IMR-90 (cell line): ENCODE data around the gene PRR27. TPM values are rescaled to one million over a fixed set of nuclear protein-coding genes. Genes with fewer than 3 reads are reported as not detected.

Experiments used
- ATAC-seq: fragments of 200-7000 bp; cut with Tn5 transposase; 2 replicates; pipeline ENCODE4 v1.9.1; 2020; ENCODE audit warnings: low read depth, mild to moderate bottlenecking, moderate library complexity
- BruUV-seq: library from RNA; stranded (reverse); fragments of 400-500 nt; replicated peaks from 2 replicates; lab custom pipeline; 2021; lab: Mats Ljungman, UMichigan
- CTCF ChIA-PET: fragments of 300-600 bp; formaldehyde crosslinking; extraction: SDS; loops from one replicate; lab custom pipeline; 2021; ENCODE audit warnings: antibody characterized with exemption; lab: Yijun Ruan, JAX
- POLR2A ChIA-PET: fragments of 300-600 bp; sonication (Branson Sonifier 250); formaldehyde crosslinking; loops from one replicate; lab custom pipeline; 2022; ENCODE audit warnings: antibody characterized with exemption; ENCODE audit not compliant: unreplicated experiment; lab: Charles Lee
- DNase-seq: peaks from one replicate; pipeline ENCODE4 v3.0.0; 2013
- H2AFZ ChIP-seq: replicated peaks from 2 replicates; pipeline ENCODE3; 2013; ENCODE audit warnings: low read length, mild to moderate bottlenecking; ENCODE audit not compliant: poor library complexity
- H2AK5ac ChIP-seq: 2 replicates; pipeline ENCODE4 v1.6.1; 2013; ENCODE audit warnings: low read depth, low read length, inconsistent platforms
- H2AK9ac ChIP-seq: replicated peaks from 2 replicates; pipeline ENCODE3; 2013; ENCODE audit warnings: mild to moderate bottlenecking, low read depth, low read length, moderate library complexity; ENCODE audit not compliant: poor library complexity
- H2BK120ac ChIP-seq: 2 replicates; pipeline ENCODE4 v1.6.1; 2013; ENCODE audit warnings: low read depth, low read length, inconsistent platforms
- H2BK15ac ChIP-seq: 3 replicates; pipeline ENCODE4 v1.6.1; 2013; ENCODE audit warnings: low read depth, low read length, inconsistent platforms
- H2BK20ac ChIP-seq: 2 replicates; pipeline ENCODE4 v1.6.1; 2013; ENCODE audit warnings: low read depth, mild to moderate bottlenecking, inconsistent platforms, low read length, moderate library complexity
- H2BK5ac ChIP-seq: 2 replicates; pipeline ENCODE4 v1.6.1; 2013; ENCODE audit warnings: mild to moderate bottlenecking, low read depth, low read length, inconsistent platforms; ENCODE audit not compliant: poor library complexity, severe bottlenecking
- H3K14ac ChIP-seq: replicated peaks from 2 replicates; pipeline ENCODE4 v1.6.1; 2013; ENCODE audit warnings: low read depth, low read length, inconsistent platforms
- H3K18ac ChIP-seq: 2 replicates; pipeline ENCODE4 v1.6.1; 2013; ENCODE audit warnings: low read depth, low read length, control low read depth
- H3K23ac ChIP-seq: 2 replicates; pipeline ENCODE4 v1.6.1; 2013; ENCODE audit warnings: low read depth, low read length, inconsistent platforms
- H3K27ac ChIP-seq: 2 replicates; pipeline ENCODE4 v1.5.1; 2013; ENCODE audit warnings: mild to moderate bottlenecking, control low read depth, low read length; ENCODE audit not compliant: insufficient read depth
- H3K27me3 ChIP-seq: 2 replicates; pipeline ENCODE4 v1.6.1; 2013; ENCODE audit warnings: low read length; ENCODE audit not compliant: control insufficient read depth, insufficient read depth
- H3K36me3 ChIP-seq: 2 replicates; pipeline ENCODE4 v1.6.1; 2013; ENCODE audit warnings: low read length, mixed read lengths; ENCODE audit not compliant: control insufficient read depth, insufficient read depth
- H3K4ac ChIP-seq: 2 replicates; pipeline ENCODE4 v1.6.1; 2013; ENCODE audit warnings: low read depth, low read length, inconsistent platforms
- H3K4me1 ChIP-seq: 2 replicates; pipeline ENCODE4 v1.6.1; 2013; ENCODE audit warnings: low read length, mixed read lengths; ENCODE audit not compliant: control insufficient read depth, insufficient read depth
- H3K4me2 ChIP-seq: 2 replicates; pipeline ENCODE4 v1.6.1; 2013; ENCODE audit warnings: low read depth, mild to moderate bottlenecking, control low read depth, low read length, moderate library complexity
- H3K4me3 ChIP-seq: 2 replicates; pipeline ENCODE4 v1.5.1; 2013; ENCODE audit warnings: low read depth, mild to moderate bottlenecking, control low read depth, low read length, moderate library complexity; ENCODE audit not compliant: insufficient read depth
- H3K56ac ChIP-seq: 2 replicates; pipeline ENCODE4 v1.6.1; 2013; ENCODE audit warnings: low read length, inconsistent platforms; ENCODE audit not compliant: insufficient read depth; ENCODE audit errors: extremely low read depth
- H3K79me1 ChIP-seq, 2 experiments: 2 replicates each; pipeline ENCODE4 v1.6.1; 2013; ENCODE audit warnings: low read length in 2 of 2, inconsistent platforms in 1 of 2, low read depth in 1 of 2
- H3K9ac ChIP-seq: 2 replicates; pipeline ENCODE4 v1.6.1; 2013; ENCODE audit warnings: low read depth, low read length, control low read depth
- H3K9me1 ChIP-seq: 2 replicates; pipeline ENCODE4 v1.6.1; 2013; ENCODE audit warnings: low read length, inconsistent platforms; ENCODE audit not compliant: insufficient read depth
- H3K9me3 ChIP-seq: 2 replicates; pipeline ENCODE4 v1.6.1; 2013; ENCODE audit warnings: low read length; ENCODE audit not compliant: control insufficient read depth, insufficient read depth
- H4K20me1 ChIP-seq: 2 replicates; pipeline ENCODE4 v1.6.1; 2013; ENCODE audit warnings: low read length, inconsistent platforms; ENCODE audit not compliant: insufficient read depth
- H4K5ac ChIP-seq: 2 replicates; pipeline ENCODE4 v1.6.1; 2013; ENCODE audit warnings: mild to moderate bottlenecking, low read depth, low read length, control low read depth
- H4K8ac ChIP-seq, 2 experiments: 2 replicates each; pipeline ENCODE4 v1.6.1; 2013; ENCODE audit warnings: low read depth in 2 of 2, low read length in 2 of 2, control low read depth in 1 of 2, inconsistent platforms in 1 of 2
- H4K91ac ChIP-seq: 2 replicates; pipeline ENCODE4 v1.6.1; 2013; ENCODE audit warnings: low read depth, low read length, inconsistent platforms; ENCODE audit not compliant: insufficient read depth
- BHLHE40 ChIP-seq: fragments of 150-350 bp; IDR thresholded peaks from 2 replicates; pipeline ENCODE4 v1.6.1; 2016; ENCODE audit warnings: mild to moderate bottlenecking, low read depth, low read length
- CEBPB ChIP-seq: IDR thresholded peaks from 2 replicates; pipeline ENCODE4 v1.6.1; 2012; ENCODE audit warnings: low read depth, low read length, improper control_type of control experiment
- CHD1 ChIP-seq: IDR thresholded peaks from 2 replicates; pipeline ENCODE4 v1.6.1; 2012; ENCODE audit warnings: low read depth, low read length, improper control_type of control experiment
- FOS ChIP-seq: fragments of 150-350 bp; IDR thresholded peaks from 2 replicates; pipeline ENCODE4 v1.6.1; 2016; ENCODE audit warnings: low read depth, low read length
- MAFK ChIP-seq: IDR thresholded peaks from 2 replicates; pipeline ENCODE4 v1.6.1; 2012; ENCODE audit warnings: low read depth, low read length, improper control_type of control experiment
- MAZ ChIP-seq: IDR thresholded peaks from 2 replicates; pipeline ENCODE4 v1.6.1; 2012; ENCODE audit warnings: low read depth, mild to moderate bottlenecking, low read length, improper control_type of control experiment, moderate library complexity, borderline replicate concordance
- MXI1 ChIP-seq: IDR thresholded peaks from 2 replicates; pipeline ENCODE4 v1.6.1; 2012; ENCODE audit warnings: low read depth, mild to moderate bottlenecking, low read length, moderate library complexity, borderline replicate concordance
- NFE2L2 ChIP-seq: fragments of 150-350 bp; IDR thresholded peaks from 2 replicates; pipeline ENCODE4 v1.6.1; 2016; ENCODE audit warnings: low read depth, mild to moderate bottlenecking, low read length
- POLR2A ChIP-seq: IDR thresholded peaks from 2 replicates; pipeline ENCODE4 v1.6.1; 2012; ENCODE audit warnings: mild to moderate bottlenecking, low read depth, low read length
- RAD21 ChIP-seq: IDR thresholded peaks from 2 replicates; pipeline ENCODE4 v1.6.1; 2012; ENCODE audit warnings: low read length, improper control_type of control experiment
- RCOR1 ChIP-seq: IDR thresholded peaks from 2 replicates; pipeline ENCODE4 v1.6.1; 2012; ENCODE audit warnings: mild to moderate bottlenecking, low read length, improper control_type of control experiment; ENCODE audit not compliant: insufficient replicate concordance
- RFX5 ChIP-seq: IDR thresholded peaks from 2 replicates; pipeline ENCODE4 v1.8.0; 2012; ENCODE audit warnings: low read depth, mild to moderate bottlenecking, low read length, moderate library complexity
- SMC3 ChIP-seq: fragments of 150-350 bp; IDR thresholded peaks from 2 replicates; pipeline ENCODE4 v1.6.1; 2016; ENCODE audit warnings: low read depth, mild to moderate bottlenecking, antibody characterized with exemption, low read length, moderate library complexity
- WGBS, 2 experiments: methylation state at CpG; one replicate each; pipeline versions ENCODE4 v1.1.5 to v1.1.7; 2013; ENCODE audit warnings: missing lambda C conversion rate in 2 of 2; ENCODE audit not compliant: insufficient read length in 1 of 2; ENCODE audit errors: extremely low coverage in 2 of 2; 5-methylcytosine and 5-hydroxymethylcytosine counted together
- dilution Hi-C: fragments of 300-500 bp; cut with HindIII; formaldehyde crosslinking; loops from one replicate; pipeline ENCODE4 v1.14.3; 2018; ENCODE audit warnings: low sequenced_read_pairs; ENCODE audit not compliant: unreplicated experiment
- in situ Hi-C: fragments of 300-500 bp; cut with MboI; formaldehyde crosslinking; loops from 3 replicates; pipeline ENCODE4 v1.14.3; 2019; ENCODE audit warnings: low sequenced_read_pairs, inconsistent platforms, mixed read lengths
- intact Hi-C: fragments of 100-400 bp; cut with micrococcal nuclease; formaldehyde crosslinking; loops from 2 replicates; pipeline ENCODE4 v1.10.0; 2022
- polyA plus RNA-seq, 3 experiments: library from polyadenylated mRNA; depleted of rRNA; stranded (reverse); fragments of >200 nt; gene quantifications; 2 replicates each; pipeline ENCODE4 v1.2.3, GENCODE V29; 2012; ENCODE audit warnings: low replicate concordance in 1 of 3
- total RNA-seq: library from RNA; depleted of rRNA; stranded (reverse); fragments of >200 nt; gene quantifications from 2 replicates; pipeline ENCODE4 v1.2.3, GENCODE V29; 2012
- TF ChIP-seq, protein P1 (sequence below): fragments of 150-350 bp; IDR thresholded peaks from 2 replicates; pipeline ENCODE4 v1.6.1; 2017; ENCODE audit warnings: mild to moderate bottlenecking, antibody characterized with exemption, low read length, low read depth
- TF ChIP-seq, protein P2 (sequence below): conservative IDR thresholded peaks from 2 replicates; pipeline ENCODE4 v1.5.1; 2012; ENCODE audit warnings: mild to moderate bottlenecking, low read depth, low read length, improper control_type of control experiment
- TF ChIP-seq, protein P3 (sequence below): fragments of 150-350 bp; IDR thresholded peaks from 2 replicates; pipeline ENCODE4 v1.6.1; 2016; ENCODE audit warnings: low read depth, mild to moderate bottlenecking, low read length, moderate library complexity, borderline replicate concordance

PRR27 gene
- total and polyA plus RNA-seq, 2 of the 4 experiments (the other 2 are of a cell fraction): not detected

DNA sequence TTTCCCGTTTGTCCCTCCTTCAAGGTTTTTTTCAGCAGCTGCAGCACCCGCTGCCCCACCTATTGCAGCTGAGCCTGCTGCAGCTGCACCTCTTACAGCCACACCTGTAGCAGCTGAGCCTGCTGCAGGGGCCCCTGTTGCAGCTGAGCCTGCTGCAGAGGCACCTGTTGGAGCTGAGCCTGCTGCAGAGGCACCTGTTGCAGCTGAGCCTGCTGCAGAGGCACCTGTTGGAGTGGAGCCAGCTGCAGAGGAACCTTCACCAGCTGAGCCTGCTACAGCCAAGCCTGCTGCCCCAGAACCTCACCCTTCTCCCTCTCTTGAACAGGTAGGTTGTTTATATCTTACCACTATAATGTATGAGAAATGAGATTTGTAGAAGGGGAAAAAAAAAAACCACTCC is 4.5 kb downstream of the PRR27 start:
- in situ Hi-C loops (no loop called here), dilution Hi-C loops (no loop called here), intact Hi-C loops (no loop called here)
- Histone ChIP-seq H3K36me3 (no peaks in the 10 kb centered on the region), H3K27ac (no peak overlapping the region), H4K8ac (no peak overlapping the region), H4K91ac (no peak overlapping the region), H2AK9ac (no peak overlapping the region), H2BK20ac (no peak overlapping the region), H2BK120ac (no peak overlapping the region), H2BK15ac (no peak overlapping the region), H2AFZ (no peak overlapping the region), H3K56ac (no peak overlapping the region), H3K4me1 (no peaks in the 10 kb centered on the region), H3K9ac (no peak overlapping the region), H3K9me3 (no peaks in the 10 kb centered on the region), H4K20me1 (no peaks in the 10 kb centered on the region), H3K18ac (no peak overlapping the region), H3K9me1 (no peaks in the 10 kb centered on the region), H3K79me1 (no peaks in the 10 kb centered on the region), H3K4me3 (no peak overlapping the region), H3K23ac (no peak overlapping the region), H3K4ac (no peak overlapping the region), H2BK5ac (no peak overlapping the region), H3K27me3 (no peaks in the 10 kb centered on the region), H2AK5ac (no peak overlapping the region), H3K14ac (no peak overlapping the region), H4K5ac (no peak overlapping the region), H3K4me2 (no peak overlapping the region)
- WGBS, 2 experiments: 67% methylated on average over 1 of the region's 2 CpGs; no CpG with 5 or more reads in 1 of the 2 experiments
- ATAC-seq (no peak), DNase-seq (no peak)
- ChIA-PET POLR2A (no interaction called here), CTCF (no interaction called here)
- TF ChIP-seq CEBPB (no peak), RAD21 (no peak), MXI1 (no peak), FOS (no peak), CHD1 (no peak), POLR2A (no peak), MAFK (no peak), MAZ (no peak), BHLHE40 (no peak), RCOR1 (no peak), RFX5 (no peak), SMC3 (no peak), NFE2L2 (no peak)
- TF ChIP-seq, protein P1, sequence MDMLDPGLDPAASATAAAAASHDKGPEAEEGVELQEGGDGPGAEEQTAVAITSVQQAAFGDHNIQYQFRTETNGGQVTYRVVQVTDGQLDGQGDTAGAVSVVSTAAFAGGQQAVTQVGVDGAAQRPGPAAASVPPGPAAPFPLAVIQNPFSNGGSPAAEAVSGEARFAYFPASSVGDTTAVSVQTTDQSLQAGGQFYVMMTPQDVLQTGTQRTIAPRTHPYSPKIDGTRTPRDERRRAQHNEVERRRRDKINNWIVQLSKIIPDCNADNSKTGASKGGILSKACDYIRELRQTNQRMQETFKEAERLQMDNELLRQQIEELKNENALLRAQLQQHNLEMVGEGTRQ: no peak
- TF ChIP-seq, protein P2, sequence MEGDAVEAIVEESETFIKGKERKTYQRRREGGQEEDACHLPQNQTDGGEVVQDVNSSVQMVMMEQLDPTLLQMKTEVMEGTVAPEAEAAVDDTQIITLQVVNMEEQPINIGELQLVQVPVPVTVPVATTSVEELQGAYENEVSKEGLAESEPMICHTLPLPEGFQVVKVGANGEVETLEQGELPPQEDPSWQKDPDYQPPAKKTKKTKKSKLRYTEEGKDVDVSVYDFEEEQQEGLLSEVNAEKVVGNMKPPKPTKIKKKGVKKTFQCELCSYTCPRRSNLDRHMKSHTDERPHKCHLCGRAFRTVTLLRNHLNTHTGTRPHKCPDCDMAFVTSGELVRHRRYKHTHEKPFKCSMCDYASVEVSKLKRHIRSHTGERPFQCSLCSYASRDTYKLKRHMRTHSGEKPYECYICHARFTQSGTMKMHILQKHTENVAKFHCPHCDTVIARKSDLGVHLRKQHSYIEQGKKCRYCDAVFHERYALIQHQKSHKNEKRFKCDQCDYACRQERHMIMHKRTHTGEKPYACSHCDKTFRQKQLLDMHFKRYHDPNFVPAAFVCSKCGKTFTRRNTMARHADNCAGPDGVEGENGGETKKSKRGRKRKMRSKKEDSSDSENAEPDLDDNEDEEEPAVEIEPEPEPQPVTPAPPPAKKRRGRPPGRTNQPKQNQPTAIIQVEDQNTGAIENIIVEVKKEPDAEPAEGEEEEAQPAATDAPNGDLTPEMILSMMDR: no peak
- TF ChIP-seq, protein P3, sequence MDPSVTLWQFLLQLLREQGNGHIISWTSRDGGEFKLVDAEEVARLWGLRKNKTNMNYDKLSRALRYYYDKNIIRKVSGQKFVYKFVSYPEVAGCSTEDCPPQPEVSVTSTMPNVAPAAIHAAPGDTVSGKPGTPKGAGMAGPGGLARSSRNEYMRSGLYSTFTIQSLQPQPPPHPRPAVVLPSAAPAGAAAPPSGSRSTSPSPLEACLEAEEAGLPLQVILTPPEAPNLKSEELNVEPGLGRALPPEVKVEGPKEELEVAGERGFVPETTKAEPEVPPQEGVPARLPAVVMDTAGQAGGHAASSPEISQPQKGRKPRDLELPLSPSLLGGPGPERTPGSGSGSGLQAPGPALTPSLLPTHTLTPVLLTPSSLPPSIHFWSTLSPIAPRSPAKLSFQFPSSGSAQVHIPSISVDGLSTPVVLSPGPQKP: no peak
- BruUV-seq: no TSS peak
